Measurements from ENCODE around the gene GSTM4.

GSTM4 gene

GRCh38 chr1:109624201-109625010, 31.5 kb upstream of the GSTM4 start:
- no peak for DNase-seq (ENCODE audit: low spot score)

GRCh38 chr1:109625176-109625575, 30.7 kb upstream of the GSTM4 start:
- DNase-seq (ENCODE audit: low spot score) = no peak

- DNase-seq (ENCODE audit: low spot score) = no peak
These were observed 30.0 kb upstream of the GSTM4 start for GRCh38 chr1:109625601-109626560.

- DNase-seq (ENCODE audit: low spot score) = no peak
These were observed 29.1 kb upstream of the GSTM4 start for GRCh38 chr1:109626682-109627408.

GRCh38 chr1:109627692-109628399, 28.1 kb upstream of the GSTM4 start:
- DNase-seq (ENCODE audit: low spot score) = no peak

GRCh38 chr1:109628540-109629321, 27.2 kb upstream of the GSTM4 start:
- DNase-seq (ENCODE audit: low spot score) = no peak

GRCh38 chr1:109629372-109630030, 26.4 kb upstream of the GSTM4 start:
- DNase-seq (ENCODE audit: low spot score) = no peak

GRCh38 chr1:109630081-109630897, 25.6 kb upstream of the GSTM4 start:
- no peak for DNase-seq (ENCODE audit: low spot score)

- no peak for DNase-seq (ENCODE audit: low spot score)
These were observed 24.9 kb upstream of the GSTM4 start for GRCh38 chr1:109630898-109631512.

GRCh38 chr1:109631513-109632505, 24.1 kb upstream of the GSTM4 start:
- no peak for DNase-seq (ENCODE audit: low spot score)

GRCh38 chr1:109632671-109633346, 23.1 kb upstream of the GSTM4 start:
- DNase-seq (ENCODE audit: low spot score) = peak; percentile 73

GRCh38 chr1:109634292-109634691, 21.6 kb upstream of the GSTM4 start:
- DNase-seq (ENCODE audit: low spot score) = no peak

GRCh38 chr1:109634771-109635750, 20.8 kb upstream of the GSTM4 start:
- no peak for DNase-seq (ENCODE audit: low spot score)

GRCh38 chr1:109635862-109636200, 20.1 kb upstream of the GSTM4 start:
- DNase-seq (ENCODE audit: low spot score) = no peak

- no peak for DNase-seq (ENCODE audit: low spot score)
These were observed 19.5 kb upstream of the GSTM4 start for GRCh38 chr1:109636201-109636952.

All from pons (tissue), 1 donor.